Upper lobe of left lung (tissue), 6 donors: ENCODE results near the gene FAM204A. TPM values are rescaled to one million over a fixed set of nuclear protein-coding genes. Genes with fewer than 3 reads are reported as not detected.

Experiments
- ATAC-seq, 2 donors: fragments of 200-7000 bp; cut with Tn5 transposase; one replicate each; pipeline ENCODE4 v1.9.1; 2022; ENCODE audit warnings: mild to moderate bottlenecking in 2 of 2, moderate library complexity in 2 of 2; ENCODE audit not compliant: low FRiP score in 2 of 2
- DNase-seq, 2 donors: peaks; one replicate each; pipeline ENCODE4 v3.0.0-alpha.2; 2019 to 2020
- H3K27ac ChIP-seq, 4 donors: fragments of 200-600 bp; sonication (generic); one replicate each; pipeline ENCODE4 v1.5.1; 2016 to 2019
- H3K27me3 ChIP-seq, 4 donors: fragments of 200-600 bp; sonication (generic); one replicate each; pipeline ENCODE4 v1.5.1; 2017 to 2019
- H3K36me3 ChIP-seq, 4 donors: fragments of 200-600 bp; sonication (generic); one replicate each; pipeline ENCODE4 v1.5.1; 2016 to 2019
- H3K4me1 ChIP-seq, 4 donors: fragments of 200-600 bp; sonication (generic); one replicate each; pipeline ENCODE4 v1.5.1; 2018 to 2019
- H3K4me3 ChIP-seq, 4 donors: fragments of 200-600 bp; sonication (generic); one replicate each; pipeline ENCODE4 v1.5.1; 2017 to 2019; ENCODE audit warnings: mild to moderate bottlenecking in 2 of 4, moderate library complexity in 1 of 4
- H3K9me3 ChIP-seq, 4 donors: fragments of 200-600 bp; sonication (generic); one replicate each; pipeline ENCODE4 v1.5.1; 2018 to 2019
- CTCF ChIP-seq, 6 experiments: fragments of 450-650 bp in 4 of 6; fragments of 200-600 bp in 2 of 6; sonication (generic) in 2 of 6; IDR thresholded peaks; one replicate each; pipeline ENCODE4 v1.5.1; 2016 to 2019; ENCODE audit warnings: antibody characterized with exemption in 6 of 6
- EP300 ChIP-seq, 4 donors: sonication (generic); formaldehyde crosslinking; IDR thresholded peaks; one replicate each; pipeline ENCODE4 v1.5.1; 2017; ENCODE audit warnings: antibody characterized with exemption in 4 of 4, control low read depth in 2 of 4
- POLR2A ChIP-seq, 4 donors: fragments of 450-650 bp; IDR thresholded peaks; one replicate each; pipeline ENCODE4 v1.5.1; 2016 to 2017; ENCODE audit warnings: antibody characterized with exemption in 4 of 4, mild to moderate bottlenecking in 2 of 4
- POLR2AphosphoS5 ChIP-seq, 2 donors: sonication (generic); formaldehyde crosslinking; IDR thresholded peaks; one replicate each; pipeline ENCODE4 v1.5.1; 2017; ENCODE audit warnings: antibody characterized with exemption in 2 of 2
- WGBS, 2 donors: methylation state at CpG; one replicate each; pipeline ENCODE4 v1.1.5; 2017 to 2018; 5-methylcytosine and 5-hydroxymethylcytosine counted together
- total RNA-seq, 6 donors: library from RNA; depleted of rRNA in 4 of 6; stranded (reverse); fragments of >200 nt in 4 of 6; gene quantifications; one replicate each; pipeline versions ENCODE4 v1.1.0 to v1.2.1, GENCODE V29; 2016 to 2021
- donor health status: DM: no; HTN: no; CAD: no; lungs with moderate emphysema.
- donor health status: DM: no; HTN: yes; CAD: no; lungs with severe emphysema.

The FAM204A gene
- total RNA-seq, 6 donors from 2014 or later, result 22.0 to 63.6 (median 44.0) TPM

DNA sequence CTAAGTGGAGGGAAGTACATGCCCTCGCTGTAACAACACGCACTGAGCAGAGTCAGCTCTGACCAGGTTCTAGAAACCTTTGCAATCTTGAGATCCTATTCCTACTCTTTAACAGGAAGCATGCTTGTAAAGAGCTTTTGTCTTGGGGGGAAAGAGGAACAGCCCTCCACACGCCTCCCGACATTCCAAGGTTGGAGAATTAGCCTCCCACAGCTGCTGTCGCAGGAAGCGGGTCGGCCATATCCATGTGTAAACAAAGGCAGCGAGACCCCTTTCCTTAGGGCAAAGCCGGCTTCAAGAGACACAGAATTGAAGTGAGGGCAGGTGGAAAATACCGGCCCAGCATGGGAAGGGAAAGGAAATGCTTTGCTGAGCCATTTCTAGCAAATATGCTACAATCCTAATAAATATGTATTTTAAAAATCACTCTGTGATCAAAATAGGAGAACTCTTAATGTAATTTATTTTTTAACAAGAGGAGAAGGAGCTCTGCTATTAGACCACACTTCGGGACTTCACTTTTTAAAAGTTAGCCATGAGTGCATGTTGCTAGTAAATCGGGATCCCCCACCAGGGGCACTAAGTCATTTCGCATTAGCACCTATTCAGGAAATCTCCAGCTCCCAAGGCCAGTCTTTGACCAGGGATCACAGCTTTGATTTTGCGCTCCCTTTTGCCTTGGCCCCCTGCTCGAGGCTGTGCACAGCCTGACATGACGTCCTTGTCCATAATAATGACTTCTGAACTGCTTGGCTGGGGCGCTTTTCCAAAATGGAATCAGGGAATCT, 55.9 kb downstream of the FAM204A start:
- H3K27ac ChIP-seq, result no peak overlapping the region
- TF ChIP-seq POLR2A (IDR thresholded peaks at IDR 0.05) (no peak), CTCF (IDR thresholded peaks at IDR 0.05) (no peak), EP300 (IDR thresholded peaks at IDR 0.05) (no peak), POLR2AphosphoS5 (IDR thresholded peaks at IDR 0.05) (no peak)
- no peaks in the 10 kb centered on the region for H3K36me3 ChIP-seq
- H3K27me3 ChIP-seq, result no peaks in the 10 kb centered on the region
- WGBS, 2 donors, result 47 to 56% methylated on average over 17 of the region's 17 CpGs
- ATAC-seq (no peak), DNase-seq (no peak)
- H3K4me1 ChIP-seq, result no peaks in the 10 kb centered on the region
- no peak overlapping the region for H3K4me3 ChIP-seq
- H3K9me3 ChIP-seq, result no peaks in the 10 kb centered on the region

DNA sequence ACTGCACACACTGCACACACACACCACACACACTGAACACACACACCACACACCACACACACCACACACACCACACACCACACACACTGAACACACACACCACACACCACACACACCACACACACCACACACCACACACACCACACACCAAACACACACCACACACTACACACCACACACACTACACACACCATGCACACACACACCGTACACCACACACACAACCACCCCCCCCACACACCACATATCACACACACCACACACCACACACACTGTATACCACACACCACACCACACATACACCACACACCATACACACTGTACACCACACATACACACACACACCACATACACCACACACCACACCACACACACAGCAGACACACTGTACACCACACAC, 59.5 kb downstream of the FAM204A start:
- 94% methylated on average over 1 of the region's 1 CpG for WGBS, 2 donors
- no peak for ATAC-seq

GRCh38 chr10:118278649-118279048, 63.5 kb downstream of the FAM204A start:
- no peak for DNase-seq
- TF ChIP-seq POLR2A (IDR thresholded peaks at IDR 0.05), result no peak
- no peak for TF ChIP-seq EP300 (IDR thresholded peaks at IDR 0.05)
- TF ChIP-seq CTCF (IDR thresholded peaks at IDR 0.05), result no peak
- TF ChIP-seq POLR2AphosphoS5 (IDR thresholded peaks at IDR 0.05), result no peak
- Histone ChIP-seq H3K4me3 (no peak overlapping the region), H3K9me3 (peaks cover 0 to 7% (median 2%) of the 10 kb centered on the region in 4 donors), H3K36me3 (no peaks in the 10 kb centered on the region), H3K27ac (no peak overlapping the region), H3K27me3 (no peaks in the 10 kb centered on the region), H3K4me1 (no peaks in the 10 kb centered on the region)
- no peak for ATAC-seq

More for the DNA sequence above, 59.5 kb downstream of the FAM204A start:
- no peak overlapping the region for H3K27ac ChIP-seq
- H3K36me3 ChIP-seq, result no peaks in the 10 kb centered on the region
- H3K4me1 ChIP-seq, result no peaks in the 10 kb centered on the region
- no peak for DNase-seq
- TF ChIP-seq CTCF (IDR thresholded peaks at IDR 0.05) (no peak), EP300 (IDR thresholded peaks at IDR 0.05) (no peak), POLR2A (IDR thresholded peaks at IDR 0.05) (no peak), POLR2AphosphoS5 (IDR thresholded peaks at IDR 0.05) (no peak)
- H3K4me3 ChIP-seq, result no peak overlapping the region
- H3K9me3 ChIP-seq, result peaks cover 0 to 5% (median 1%) of the 10 kb centered on the region in 4 donors
- H3K27me3 ChIP-seq, result no peaks in the 10 kb centered on the region

- Histone ChIP-seq H3K4me3 (no peak overlapping the region), H3K9me3 (peaks cover 0 to 7% (median 2%) of the 10 kb centered on the region in 4 donors), H3K27me3 (no peaks in the 10 kb centered on the region), H3K36me3 (no peaks in the 10 kb centered on the region), H3K27ac (no peak overlapping the region), H3K4me1 (no peaks in the 10 kb centered on the region)
- no peak for ATAC-seq
- DNase-seq, result no peak
- TF ChIP-seq POLR2AphosphoS5 (IDR thresholded peaks at IDR 0.05) (no peak), POLR2A (IDR thresholded peaks at IDR 0.05) (no peak), EP300 (IDR thresholded peaks at IDR 0.05) (no peak), CTCF (IDR thresholded peaks at IDR 0.05) (no peak)
- 89 to 90% methylated on average over 1 to 2 of the region's 2 CpGs for WGBS, 2 donors
Measured at GRCh38 chr10:118277871-118278270, 64.3 kb downstream of the FAM204A start.

DNA sequence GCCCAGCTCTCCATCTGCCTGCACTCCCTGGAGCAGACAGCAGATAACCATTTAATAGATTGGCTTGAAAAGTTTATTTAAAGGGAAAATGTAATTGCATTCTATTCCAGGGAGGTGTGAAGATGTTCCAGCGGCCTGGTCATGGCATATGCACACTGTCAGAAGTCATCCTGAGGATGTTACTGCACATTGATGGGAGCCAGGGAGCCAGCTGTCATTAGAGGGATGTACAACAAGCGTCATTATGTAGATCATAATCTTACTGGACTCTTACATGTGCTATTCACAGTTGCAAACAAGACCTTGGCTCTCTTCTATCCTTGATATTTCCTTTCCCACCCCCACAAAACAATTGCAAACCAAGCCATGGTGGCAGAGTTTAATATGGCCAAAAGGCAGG, 65.4 kb downstream of the FAM204A start:
- Histone ChIP-seq H3K36me3 (no peaks in the 10 kb centered on the region), H3K9me3 (peaks cover 0 to 7% (median 2%) of the 10 kb centered on the region in 4 donors), H3K4me1 (no peaks in the 10 kb centered on the region), H3K27me3 (no peaks in the 10 kb centered on the region), H3K4me3 (no peak overlapping the region), H3K27ac (no peak overlapping the region)
- no peak for TF ChIP-seq POLR2A (IDR thresholded peaks at IDR 0.05)
- no peak for TF ChIP-seq EP300 (IDR thresholded peaks at IDR 0.05)
- no peak for TF ChIP-seq POLR2AphosphoS5 (IDR thresholded peaks at IDR 0.05)
- TF ChIP-seq CTCF (IDR thresholded peaks at IDR 0.05), result no peak
- ATAC-seq, result no peak
- WGBS, 2 donors, result 70 to 87% methylated on average over 2 of the region's 2 CpGs
- DNase-seq, result no peak
